CD14-positive monocyte (primary cell): ENCODE data around the gene TREML4. TPM values are rescaled to one million over a fixed set of nuclear protein-coding genes. Genes with fewer than 3 reads are reported as not detected.

Experiments
- DNase-seq, 3 donors: peaks; one replicate each; pipeline ENCODE4 v3.0.0-alpha.2; 2011 to 2022
- H2AFZ ChIP-seq: 2 replicates; pipeline ENCODE4 v1.6.0; 2012; ENCODE audit warnings: mild to moderate bottlenecking, low read depth, low read length, inconsistent platforms; ENCODE audit not compliant: insufficient read depth, poor library complexity, severe bottlenecking
- H3K27ac ChIP-seq, 2 donors: 1 replicate in 1 of 2; 2 replicates in 1 of 2; pipeline ENCODE4 v1.5.1; 2012 to 2013; ENCODE audit warnings: low read length in 2 of 2, control low read depth in 1 of 2, inconsistent platforms in 1 of 2, low read depth in 1 of 2, mild to moderate bottlenecking in 1 of 2
- H3K27me3 ChIP-seq, 2 donors: one replicate each; pipeline versions ENCODE4 v1.6.0 to v1.6.1; 2011 to 2013; ENCODE audit warnings: low read length in 2 of 2; ENCODE audit not compliant: control insufficient read depth in 2 of 2, insufficient read depth in 2 of 2
- H3K36me3 ChIP-seq, 2 donors: replicated peaks in 1 of 2; 1 replicate in 1 of 2; 2 replicates in 1 of 2; pipeline versions ENCODE4 v1.5.1 to v1.6.1; 2012 to 2013; ENCODE audit warnings: low read length in 2 of 2, control low read depth in 1 of 2, inconsistent platforms in 1 of 2, mild to moderate bottlenecking in 1 of 2; ENCODE audit not compliant: insufficient read depth in 2 of 2, control insufficient read depth in 1 of 2
- H3K4me1 ChIP-seq, 2 donors: 1 replicate in 1 of 2; 2 replicates in 1 of 2; pipeline versions ENCODE4 v1.5.1 to v1.6.1; 2012 to 2013; ENCODE audit warnings: low read length in 2 of 2, control low read depth in 1 of 2, inconsistent platforms in 1 of 2, mild to moderate bottlenecking in 1 of 2, moderate library complexity in 1 of 2; ENCODE audit not compliant: insufficient read depth in 2 of 2, control insufficient read depth in 1 of 2
- H3K4me2 ChIP-seq: replicated peaks from 2 replicates; pipeline ENCODE3; 2012; ENCODE audit warnings: low read length, moderate library complexity, mild to moderate bottlenecking; ENCODE audit not compliant: poor library complexity, severe bottlenecking; ENCODE audit errors: extremely low read depth
- H3K4me3 ChIP-seq, 3 experiments: fragments of 200-600 bp in 1 of 3; sonication (generic) in 1 of 3; replicated peaks in 1 of 3; 1 replicate in 2 of 3; 2 replicates in 1 of 3; pipeline ENCODE4 v1.5.1; 2011 to 2013; ENCODE audit warnings: low read length in 3 of 3, mild to moderate bottlenecking in 3 of 3, control low read depth in 2 of 3, low read depth in 2 of 3, inconsistent platforms in 1 of 3, moderate library complexity in 1 of 3
- H3K79me2 ChIP-seq: 2 replicates; pipeline ENCODE4 v1.6.0; 2012; ENCODE audit warnings: mild to moderate bottlenecking, control low read depth, inconsistent platforms, low read length, moderate library complexity; ENCODE audit not compliant: insufficient read depth
- H3K9ac ChIP-seq: 2 replicates; pipeline ENCODE4 v1.6.0; 2017; ENCODE audit warnings: low read length, mild to moderate bottlenecking; ENCODE audit not compliant: insufficient read depth, poor library complexity, severe bottlenecking
- H3K9me3 ChIP-seq, 2 donors: replicated peaks in 1 of 2; 1 replicate in 1 of 2; 2 replicates in 1 of 2; pipeline versions ENCODE4 v1.5.1 to v1.6.1; 2012 to 2013; ENCODE audit warnings: low read length in 2 of 2, control low read depth in 1 of 2; ENCODE audit not compliant: control insufficient read depth in 1 of 2, insufficient read depth in 1 of 2
- H4K20me1 ChIP-seq: 2 replicates; pipeline ENCODE4 v1.6.0; 2012; ENCODE audit warnings: mild to moderate bottlenecking, low read length, control low read depth, moderate library complexity; ENCODE audit not compliant: insufficient read depth
- H3K27ac Mint-ChIP-seq, 7 donors: one replicate each; pipeline ENCODE4 v1.8.0; 2020; ENCODE audit warnings: mild to moderate bottlenecking in 7 of 7, mixed read lengths in 7 of 7, moderate library complexity in 6 of 7, inconsistent platforms in 2 of 7
- H3K27me3 Mint-ChIP-seq, 3 donors: one replicate each; pipeline ENCODE4 v1.8.0; 2021 to 2022; ENCODE audit warnings: low read depth in 3 of 3, mild to moderate bottlenecking in 3 of 3, mixed read lengths in 3 of 3, moderate library complexity in 3 of 3, inconsistent platforms in 1 of 3
- H3K36me3 Mint-ChIP-seq, 2 donors: one replicate each; pipeline ENCODE4 v1.8.0; 2020; ENCODE audit warnings: mixed read lengths in 2 of 2, inconsistent platforms in 1 of 2, mild to moderate bottlenecking in 1 of 2
- H3K4me1 Mint-ChIP-seq: one replicate; pipeline ENCODE4 v1.8.0; 2020; ENCODE audit warnings: mild to moderate bottlenecking, mixed read lengths
- H3K4me3 Mint-ChIP-seq, 2 donors: one replicate each; pipeline ENCODE4 v1.8.0; 2020; ENCODE audit warnings: mild to moderate bottlenecking in 2 of 2, mixed read lengths in 2 of 2, moderate library complexity in 1 of 2
- H3K9me3 Mint-ChIP-seq, 7 donors: one replicate each; pipeline ENCODE4 v1.8.0; 2020 to 2022; ENCODE audit warnings: mixed read lengths in 7 of 7, mild to moderate bottlenecking in 6 of 7, moderate library complexity in 6 of 7, inconsistent platforms in 2 of 7
- WGBS: methylation state at CpG from one replicate; pipeline ENCODE4 v1.1.5; 2013; ENCODE audit warnings: missing lambda C conversion rate; ENCODE audit not compliant: insufficient coverage; 5-methylcytosine and 5-hydroxymethylcytosine counted together
- intact Hi-C, 2 donors: fragments of 100-400 bp; cut with micrococcal nuclease; formaldehyde crosslinking; loops; one replicate each; pipeline versions ENCODE4 v1.15.0 to v1.15.1; 2023
- polyA plus RNA-seq, 3 donors: library from polyadenylated mRNA; depleted of rRNA in 1 of 3; unstranded in 2 of 3; stranded (reverse) in 1 of 3; fragments of 300-500 nt in 2 of 3; fragments of >200 nt in 1 of 3; fragmentation: Illumina TruSeq in 2 of 3; gene quantifications; 1 replicate in 2 of 3; 2 replicates in 1 of 3; pipeline ENCODE4 v1.2.3, GENCODE V29; 2012 to 2021
- TF ChIP-seq, protein P1 (sequence below): fragments of 200-600 bp; IDR thresholded peaks from one replicate; pipeline ENCODE4 v1.8.0; 2022; ENCODE audit warnings: antibody characterized with exemption, mild to moderate bottlenecking

TREML4 gene
- polyA plus RNA-seq, 3 donors: not detected

DNA sequence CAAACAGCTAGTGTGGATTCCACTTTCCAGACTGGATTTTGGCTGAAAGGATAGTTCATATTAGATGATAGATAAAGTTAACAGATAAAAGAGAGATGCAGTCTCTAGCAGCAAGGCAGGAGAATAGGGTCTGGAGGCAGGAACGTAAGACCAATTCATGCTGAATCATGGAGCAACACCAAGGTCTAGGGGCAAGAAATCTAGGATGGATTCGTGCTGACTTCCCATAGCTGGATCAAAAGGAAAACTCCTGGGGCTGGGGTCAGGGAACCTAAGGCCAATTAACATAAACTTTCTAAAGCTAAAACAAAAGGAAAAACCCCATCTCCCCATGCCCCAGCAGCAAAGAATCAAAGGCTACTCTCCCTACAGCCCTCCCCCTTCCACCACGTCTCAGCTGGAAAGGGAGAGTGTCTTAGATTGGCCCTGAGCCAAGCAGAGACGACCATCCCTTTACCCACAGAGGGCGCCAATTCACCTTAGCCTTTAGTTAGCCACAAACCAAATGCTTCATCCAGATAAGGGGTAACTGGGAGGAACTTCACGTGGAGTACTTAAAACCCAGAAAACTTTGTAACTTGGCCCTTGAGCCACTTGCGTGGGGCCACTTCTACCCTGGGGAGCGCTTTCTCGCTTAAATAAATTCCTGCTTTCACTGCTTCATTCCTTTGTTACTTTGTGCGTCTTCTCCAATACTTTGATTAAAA is 50.7 kb downstream of the TREML4 start:
- Histone ChIP-seq H3K4me1 (peaks cover 96 to 100% of the 10 kb centered on the region in 2 donors), H3K9me3 (no peaks in the 10 kb centered on the region), H3K4me3 (peak overlapping the region in 1 of 3 experiments; percentile 77), H2AFZ (no peak overlapping the region), H3K36me3 (peaks cover 4 to 43% of the 10 kb centered on the region in 2 donors), H4K20me1 (peaks cover 21% of the 10 kb centered on the region), H3K27ac (peak overlapping the region; percentile 32 to 95), H3K79me2 (peaks cover 7% of the 10 kb centered on the region), H3K27me3 (no peaks in the 10 kb centered on the region), H3K9ac (no peak overlapping the region), H3K4me2 (peak overlapping the region; percentile 64)
- DNase-seq: peak; percentile 79 to 85 (median 80)
- Mint-ChIP-seq H3K4me1 (peaks cover 99% of the 10 kb centered on the region), H3K27ac (peak overlapping the region; percentile 79 to 100 (median 91)), H3K36me3 (peaks cover 76 to 92% of the 10 kb centered on the region in 2 donors), H3K9me3 (peaks cover 0 to 7% (median 0%) of the 10 kb centered on the region in 7 donors), H3K4me3 (peak overlapping the region; percentile 56 to 61), H3K27me3 (peaks cover 0 to 5% (median 2%) of the 10 kb centered on the region in 3 donors)
- no CpG with 5 or more reads among the region's 10 CpGs for WGBS
- intact Hi-C loops: loop anchor here (5.0 kb wide), 1 partner anchor 38 kb away; no protein-coding TSS in a partner anchor
- TF ChIP-seq, protein P1, sequence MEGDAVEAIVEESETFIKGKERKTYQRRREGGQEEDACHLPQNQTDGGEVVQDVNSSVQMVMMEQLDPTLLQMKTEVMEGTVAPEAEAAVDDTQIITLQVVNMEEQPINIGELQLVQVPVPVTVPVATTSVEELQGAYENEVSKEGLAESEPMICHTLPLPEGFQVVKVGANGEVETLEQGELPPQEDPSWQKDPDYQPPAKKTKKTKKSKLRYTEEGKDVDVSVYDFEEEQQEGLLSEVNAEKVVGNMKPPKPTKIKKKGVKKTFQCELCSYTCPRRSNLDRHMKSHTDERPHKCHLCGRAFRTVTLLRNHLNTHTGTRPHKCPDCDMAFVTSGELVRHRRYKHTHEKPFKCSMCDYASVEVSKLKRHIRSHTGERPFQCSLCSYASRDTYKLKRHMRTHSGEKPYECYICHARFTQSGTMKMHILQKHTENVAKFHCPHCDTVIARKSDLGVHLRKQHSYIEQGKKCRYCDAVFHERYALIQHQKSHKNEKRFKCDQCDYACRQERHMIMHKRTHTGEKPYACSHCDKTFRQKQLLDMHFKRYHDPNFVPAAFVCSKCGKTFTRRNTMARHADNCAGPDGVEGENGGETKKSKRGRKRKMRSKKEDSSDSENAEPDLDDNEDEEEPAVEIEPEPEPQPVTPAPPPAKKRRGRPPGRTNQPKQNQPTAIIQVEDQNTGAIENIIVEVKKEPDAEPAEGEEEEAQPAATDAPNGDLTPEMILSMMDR: peak; percentile 50

DNA sequence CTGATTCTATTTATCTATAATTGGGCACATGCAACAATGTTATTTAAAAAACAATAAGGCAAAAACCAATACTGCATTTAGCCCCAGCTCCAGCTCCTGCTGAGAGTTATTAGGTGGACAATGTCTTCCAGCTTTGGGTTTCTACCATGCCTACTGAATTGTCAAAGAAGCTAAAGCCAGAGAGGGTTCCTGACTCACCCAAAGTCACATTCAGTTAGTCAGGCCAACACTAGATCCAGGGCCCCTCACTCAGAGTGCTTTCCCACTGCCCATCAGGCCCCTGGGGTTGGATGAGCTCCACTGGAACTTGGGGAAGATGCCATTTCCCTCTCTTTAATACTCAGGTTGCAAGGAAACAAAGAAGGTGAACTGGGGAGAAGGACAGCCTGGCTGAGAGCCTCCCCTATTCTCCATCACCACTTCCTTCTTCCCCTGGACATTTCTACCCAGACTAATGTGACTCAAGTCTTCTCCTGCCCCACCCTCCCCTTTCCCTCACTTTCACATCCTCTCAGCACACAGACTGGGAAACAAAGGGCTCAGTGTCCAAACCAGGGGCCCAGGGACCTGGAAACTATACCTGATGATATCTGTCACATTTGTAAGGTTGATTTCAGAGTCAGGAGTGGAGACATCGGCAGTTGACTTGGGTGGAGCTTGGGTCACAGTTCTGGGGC is 52.4 kb downstream of the TREML4 start:
- no peak overlapping the region for H2AFZ ChIP-seq
- no peaks in the 10 kb centered on the region for H3K27me3 ChIP-seq
- H3K27ac Mint-ChIP-seq: peak overlapping the region; percentile 90 to 100 (median 96)
- H3K36me3 ChIP-seq: peaks cover 4 to 36% of the 10 kb centered on the region in 2 donors
- H3K4me2 ChIP-seq: peak overlapping the region; percentile 64
- H3K27ac ChIP-seq: peak overlapping the region; percentile 73 to 95
- H3K79me2 ChIP-seq: peaks cover 23% of the 10 kb centered on the region
- H3K4me1 Mint-ChIP-seq: peaks cover 98% of the 10 kb centered on the region
- H4K20me1 ChIP-seq: peaks cover 31% of the 10 kb centered on the region
- H3K36me3 Mint-ChIP-seq: peaks cover 72 to 91% of the 10 kb centered on the region in 2 donors
- peaks cover 96 to 100% of the 10 kb centered on the region in 2 donors for H3K4me1 ChIP-seq
- no peaks in the 10 kb centered on the region for H3K9me3 ChIP-seq
- H3K4me3 Mint-ChIP-seq: peak overlapping the region; percentile 58 to 70
- H3K9ac ChIP-seq: peak overlapping the region; percentile 46
- peak overlapping the region in 2 of 3 experiments; percentile 21 to 77 for H3K4me3 ChIP-seq
- H3K9me3 Mint-ChIP-seq: peaks cover 0 to 8% (median 0%) of the 10 kb centered on the region in 7 donors
- 92% methylated on average over 1 of the region's 1 CpG for whole genome bisulfite sequencing
- TF ChIP-seq, protein P1: no peak
- intact Hi-C loops: loop anchor here in 1 of 2 donors (10.0 kb wide), 1 partner anchor 96 kb away; no protein-coding TSS in a partner anchor
- peaks cover 0 to 5% (median 2%) of the 10 kb centered on the region in 3 donors for H3K27me3 Mint-ChIP-seq
- peak; percentile 68 to 85 (median 79) for DNase-seq
